ENCODE measurements around the gene R3HDML.

DNA sequence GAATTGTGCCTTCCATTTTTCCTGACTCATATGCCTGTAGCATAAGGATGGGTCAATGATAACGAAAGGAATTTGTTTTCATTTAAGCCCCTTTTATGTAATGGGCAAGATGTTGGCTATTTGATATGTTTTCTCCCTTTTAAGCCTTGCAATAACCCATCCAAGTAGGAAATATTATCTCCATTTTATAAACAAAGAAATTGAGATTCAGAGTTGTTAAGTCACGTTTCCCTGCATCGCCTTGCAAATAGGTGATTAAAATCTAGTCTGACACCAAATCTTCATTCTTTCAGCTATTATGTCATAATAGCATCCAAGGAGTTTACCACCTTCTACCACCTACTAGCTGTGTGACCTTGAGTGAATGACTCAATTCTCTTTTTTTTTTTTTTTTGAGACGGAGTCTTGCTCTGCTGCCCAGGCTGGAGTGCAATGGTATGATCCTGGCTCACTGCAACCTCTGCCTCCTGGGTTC lies 25.7 kb downstream of the R3HDML start:
- TF ChIP-seq POLR2AphosphoS5 (IDR thresholded peaks at IDR 0.05): no peak
- no peak for TF ChIP-seq CTCF (IDR thresholded peaks at IDR 0.05)
- no peak for TF ChIP-seq POLR2A (IDR thresholded peaks at IDR 0.05; ENCODE audit: low read depth)
